ENCODE data around the gene ZFPM1. TPM values are rescaled to one million over a fixed set of nuclear protein-coding genes. Genes with fewer than 3 reads are reported as not detected.

Gene ZFPM1
- polyA plus RNA-seq, 4 donors = 2.3 to 5.3 (median 3.2) TPM

DNA sequence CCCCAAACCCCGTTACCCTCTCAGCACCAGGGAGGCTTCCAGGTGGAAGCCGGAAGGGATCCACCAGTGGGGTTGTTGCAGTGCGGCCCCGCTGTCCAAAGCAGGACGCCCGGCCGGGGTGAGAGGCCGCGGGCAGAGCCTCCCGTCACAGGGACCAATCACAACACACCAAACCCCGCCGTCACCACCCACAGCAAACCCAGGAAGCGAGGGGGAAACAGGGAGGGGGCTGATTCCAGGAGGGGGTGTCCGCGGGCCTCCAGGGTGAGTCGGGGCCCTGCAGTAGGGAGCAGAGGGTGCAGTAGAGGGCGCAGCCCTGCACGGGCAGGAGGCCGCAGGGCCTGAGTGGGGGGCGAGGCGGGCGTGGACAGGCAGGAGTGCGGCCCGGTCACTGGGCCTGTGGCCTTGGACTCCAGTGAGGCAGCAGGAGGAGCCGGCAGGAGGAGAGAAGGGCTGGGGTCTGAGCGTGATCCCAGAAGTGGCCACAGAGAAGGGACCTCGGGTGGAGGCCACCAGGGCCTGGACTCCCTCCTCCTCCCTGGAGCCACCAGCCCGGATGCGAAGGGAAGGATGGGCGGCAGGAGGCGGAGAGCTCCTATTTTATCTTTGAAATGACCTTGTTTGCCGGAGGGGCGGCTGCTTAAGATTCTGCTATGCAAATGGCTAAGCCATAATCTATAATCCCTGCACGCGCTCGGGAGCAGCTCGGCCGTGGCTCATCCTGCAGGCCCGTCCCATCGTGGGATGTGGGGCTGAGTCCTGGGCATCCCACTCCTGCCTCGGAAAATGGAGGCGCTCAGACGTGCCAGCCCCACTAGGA is 41.5 kb downstream of the ZFPM1 start:
- DNase-seq (ENCODE audit: low read depth in 4 of 4, low spot score in 3 of 4) = no peak

DNA sequence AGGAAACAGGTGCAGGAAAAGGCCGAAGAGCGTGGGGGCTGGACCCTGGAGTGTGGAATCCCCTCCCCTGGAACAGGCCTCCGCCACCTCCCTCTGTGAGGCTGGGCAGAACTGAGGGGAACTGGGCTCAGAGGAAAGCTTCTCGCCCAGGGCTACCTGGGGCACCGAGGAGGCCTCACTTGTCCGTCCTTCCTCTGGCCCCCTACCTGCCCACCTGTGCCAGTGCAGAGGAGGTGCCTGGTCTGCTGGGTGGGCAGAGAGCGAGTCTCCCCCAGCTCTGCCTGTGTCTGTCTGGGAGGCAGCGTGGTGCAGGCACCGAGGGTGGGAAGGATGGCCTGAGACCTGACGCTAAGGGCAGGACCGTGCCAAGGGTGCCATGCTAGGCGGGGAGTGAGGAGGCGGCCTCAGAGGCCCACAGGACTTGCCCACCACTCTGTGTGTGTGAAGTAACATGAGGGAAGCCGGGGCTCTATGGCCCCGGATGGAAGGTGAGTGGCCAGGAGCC is 42.2 kb downstream of the ZFPM1 start:
- DNase-seq (ENCODE audit: low read depth in 4 of 4, low spot score in 3 of 4) = no peak

DNA sequence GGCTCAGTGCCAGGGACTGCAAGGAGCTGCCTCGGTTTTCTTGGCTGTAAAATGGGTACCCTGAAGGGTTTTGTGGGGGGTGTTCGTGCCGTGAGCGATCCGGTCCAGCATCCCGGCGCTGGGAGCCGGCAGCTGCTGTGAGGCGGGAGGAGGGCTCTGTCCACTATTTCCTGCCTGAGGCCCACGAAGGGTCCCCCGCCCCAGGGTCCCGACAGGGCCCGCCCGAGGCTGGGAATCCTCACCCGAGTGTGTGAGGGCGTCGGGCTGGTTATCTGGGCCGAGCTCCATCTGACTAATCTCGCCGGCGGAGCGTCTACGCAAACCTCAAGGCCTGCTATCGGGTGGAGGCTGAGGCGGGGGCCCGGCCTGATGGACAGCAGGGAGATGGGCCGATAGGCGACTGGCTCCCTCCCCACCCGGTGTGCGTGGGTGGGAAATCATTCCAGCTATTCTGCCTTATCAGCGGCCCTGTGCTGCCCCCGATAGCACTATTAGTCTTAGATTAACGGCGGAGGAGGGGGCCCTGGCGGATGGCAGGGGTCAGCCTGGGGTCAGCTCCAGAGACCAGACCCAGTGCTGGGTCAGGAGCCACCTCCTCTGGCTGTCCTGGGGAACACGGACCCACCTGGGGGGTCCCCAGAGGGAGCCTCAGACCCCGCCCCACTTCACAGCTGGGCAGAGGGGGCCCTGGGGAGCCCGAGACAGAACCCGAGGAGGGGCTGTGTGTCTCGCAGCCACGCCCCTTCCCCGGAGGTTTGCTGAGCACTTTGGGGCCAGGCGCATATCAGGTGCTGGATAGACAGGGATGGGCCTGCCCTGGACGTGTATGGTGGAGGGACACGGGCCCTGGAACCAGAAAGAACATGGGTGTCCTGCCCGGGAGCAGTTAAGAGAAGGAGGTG is 44.7 kb downstream of the ZFPM1 start:
- no peak for DNase-seq (ENCODE audit: low read depth in 4 of 4, low spot score in 3 of 4)

DNA sequence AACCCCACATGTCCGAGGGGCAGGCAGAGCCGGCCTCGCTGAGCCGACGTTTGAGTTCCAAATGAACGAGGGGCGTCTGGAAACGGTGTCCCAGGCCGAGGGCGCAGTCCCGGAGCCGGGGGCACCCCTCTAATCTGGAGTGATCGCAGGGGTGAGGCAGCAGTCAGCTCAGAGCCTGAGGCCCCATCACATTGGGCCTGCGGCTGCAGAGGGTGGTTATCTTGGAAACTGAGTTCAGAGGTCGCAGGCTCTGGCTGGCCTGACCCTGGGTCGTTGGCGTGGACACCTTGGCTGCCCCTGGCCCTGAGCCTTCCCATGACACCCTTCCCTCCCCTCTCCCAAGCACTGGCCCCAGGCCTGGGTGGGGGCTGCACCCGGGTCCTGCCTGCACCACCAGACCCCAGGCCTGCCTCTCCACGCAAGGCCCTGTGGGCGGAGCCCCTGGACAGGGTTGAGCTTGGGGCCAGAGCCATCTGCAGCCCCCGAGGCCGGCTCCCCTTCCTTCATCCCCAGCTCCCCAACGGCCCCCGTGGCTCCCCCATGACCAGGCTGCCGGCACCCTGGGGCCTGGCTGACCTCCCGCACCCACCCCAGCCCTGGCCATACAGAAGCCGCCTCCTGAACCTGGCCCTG is 45.6 kb downstream of the ZFPM1 start:
- no peak for DNase-seq (ENCODE audit: low read depth in 4 of 4, low spot score in 3 of 4)

DNA sequence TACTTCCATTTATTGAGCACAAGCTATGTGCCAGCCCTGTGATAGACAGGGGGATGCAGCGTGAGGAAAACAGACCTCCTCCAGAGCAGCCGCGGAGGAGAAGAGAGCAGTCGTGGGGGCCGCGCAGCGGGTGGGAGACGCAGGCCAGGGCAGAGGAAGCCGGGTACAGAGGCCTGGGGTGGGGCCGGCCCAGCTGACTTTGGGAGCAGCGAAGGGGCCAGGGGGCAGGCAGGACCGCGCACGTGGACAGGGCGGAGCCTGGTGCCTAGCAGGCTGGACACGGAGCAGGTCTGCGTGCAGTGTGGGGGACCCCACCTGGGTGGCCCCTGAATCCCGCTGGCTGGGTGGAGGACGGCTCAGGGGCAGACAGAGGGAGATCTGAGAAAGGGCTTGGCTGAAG is 46.2 kb downstream of the ZFPM1 start:
- DNase-seq (ENCODE audit: low read depth in 4 of 4, low spot score in 3 of 4) = no peak

DNA sequence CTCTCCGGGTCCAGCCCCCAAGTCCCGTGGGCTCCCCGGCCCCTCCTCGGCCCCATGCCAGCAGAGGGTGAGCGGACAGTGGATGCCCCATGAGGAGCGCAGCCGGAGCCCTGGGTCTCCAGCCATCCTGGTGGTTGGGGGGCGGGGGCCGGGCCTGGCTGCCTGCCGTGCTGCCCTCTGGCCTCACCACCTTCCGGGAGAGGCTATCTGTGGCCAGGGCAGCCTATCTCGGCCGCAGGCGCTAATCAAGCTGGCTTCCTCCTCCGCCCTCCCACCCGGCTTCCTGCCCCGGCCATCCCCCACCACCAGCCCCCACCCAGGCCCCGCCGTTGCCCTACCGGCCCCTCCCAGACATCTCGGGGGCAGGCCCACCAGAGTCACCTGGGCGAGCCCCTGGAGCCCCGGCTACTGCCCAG is 46.8 kb downstream of the ZFPM1 start:
- no peak for DNase-seq (ENCODE audit: low read depth in 4 of 4, low spot score in 3 of 4)

DNA sequence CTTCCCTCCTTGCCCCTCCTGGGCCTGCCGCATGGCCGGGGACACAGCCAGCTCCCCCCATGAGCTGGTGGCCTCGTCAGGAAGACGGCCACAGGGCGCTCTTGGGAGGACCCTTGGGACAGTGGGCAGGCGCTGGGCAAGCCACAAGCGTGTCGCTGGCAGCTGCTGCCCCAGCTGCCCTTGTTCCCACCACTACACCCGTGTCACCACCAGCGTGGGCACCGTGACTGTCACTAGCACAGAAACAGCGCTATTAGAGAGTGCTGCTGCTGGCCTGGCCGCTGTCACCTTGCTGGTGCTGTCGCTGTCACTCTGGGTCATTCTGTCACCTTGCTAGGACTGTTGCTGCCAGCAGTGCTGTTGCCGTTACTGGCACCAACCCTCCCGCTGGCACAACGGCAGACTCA is 47.2 kb downstream of the ZFPM1 start:
- no peak for DNase-seq (ENCODE audit: low read depth in 4 of 4, low spot score in 3 of 4)

DNA sequence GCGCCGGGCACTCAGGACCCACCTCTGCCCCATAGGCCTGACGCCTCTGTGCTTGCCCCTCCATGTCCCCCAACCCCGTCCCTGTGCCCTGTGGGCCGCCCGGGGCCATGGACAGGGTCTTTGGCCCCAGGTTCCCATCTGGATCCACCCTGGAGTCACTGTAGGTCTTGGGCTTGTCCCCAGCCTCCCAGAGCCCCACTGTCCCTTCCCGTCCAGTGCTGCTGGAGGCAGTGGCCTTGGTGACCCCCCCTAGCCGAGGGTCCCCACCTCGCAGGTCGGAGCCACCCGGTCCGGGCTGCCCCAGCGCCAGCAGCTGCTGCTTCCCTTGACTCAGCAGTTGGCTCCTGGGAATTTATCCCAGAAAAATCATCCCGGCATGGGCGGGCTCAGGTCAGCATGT is 49.3 kb downstream of the ZFPM1 start:
- DNase-seq (ENCODE audit: low read depth in 4 of 4, low spot score in 3 of 4) = no peak

DNA sequence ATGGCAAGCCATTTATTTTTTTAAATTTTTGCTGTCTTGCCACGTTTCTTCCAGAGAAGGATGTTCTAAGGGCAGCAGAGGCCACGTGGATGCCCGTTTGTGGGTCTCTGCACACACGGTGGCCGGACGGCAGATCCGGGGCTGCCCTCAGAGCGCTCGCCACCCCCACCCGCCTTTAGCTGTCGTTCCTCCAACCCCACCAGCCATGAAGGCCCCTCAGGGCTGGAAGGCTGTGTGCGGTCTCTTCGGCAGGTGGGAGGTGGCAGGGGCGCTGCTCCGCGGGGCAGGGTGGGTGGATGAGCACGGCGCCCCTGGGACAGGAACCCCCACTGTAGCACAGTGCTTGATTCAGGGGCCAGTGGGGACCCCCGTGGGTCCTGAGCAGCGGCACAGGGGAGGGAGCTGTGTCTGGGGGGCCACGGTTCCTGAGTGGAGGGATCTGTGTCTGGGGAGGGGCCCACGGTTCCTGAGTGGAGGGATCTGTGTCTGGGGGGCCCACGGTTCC is 49.7 kb downstream of the ZFPM1 start:
- no peak for DNase-seq (ENCODE audit: low read depth in 4 of 4, low spot score in 3 of 4)

DNA sequence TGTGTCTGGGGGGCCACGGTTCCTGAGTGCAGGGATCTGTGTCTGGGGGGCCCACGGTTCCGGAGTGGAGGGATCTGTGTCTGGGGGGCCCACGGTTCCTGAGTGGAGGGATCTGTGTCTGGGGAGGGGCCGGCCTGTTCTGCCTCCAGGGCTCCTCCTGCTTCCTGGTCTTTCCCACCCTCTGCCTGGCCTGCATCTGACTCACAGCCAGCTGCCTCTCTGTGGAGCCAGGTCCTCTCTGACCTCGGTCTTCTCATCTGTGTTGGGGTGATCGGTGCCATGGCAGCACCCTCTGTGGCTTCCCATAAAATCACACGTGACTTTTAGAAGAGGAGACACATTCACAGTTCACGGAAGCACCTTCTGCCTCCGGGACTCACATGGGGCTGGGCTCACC is 50.3 kb downstream of the ZFPM1 start:
- no peak for DNase-seq (ENCODE audit: low read depth in 4 of 4, low spot score in 3 of 4)

DNA sequence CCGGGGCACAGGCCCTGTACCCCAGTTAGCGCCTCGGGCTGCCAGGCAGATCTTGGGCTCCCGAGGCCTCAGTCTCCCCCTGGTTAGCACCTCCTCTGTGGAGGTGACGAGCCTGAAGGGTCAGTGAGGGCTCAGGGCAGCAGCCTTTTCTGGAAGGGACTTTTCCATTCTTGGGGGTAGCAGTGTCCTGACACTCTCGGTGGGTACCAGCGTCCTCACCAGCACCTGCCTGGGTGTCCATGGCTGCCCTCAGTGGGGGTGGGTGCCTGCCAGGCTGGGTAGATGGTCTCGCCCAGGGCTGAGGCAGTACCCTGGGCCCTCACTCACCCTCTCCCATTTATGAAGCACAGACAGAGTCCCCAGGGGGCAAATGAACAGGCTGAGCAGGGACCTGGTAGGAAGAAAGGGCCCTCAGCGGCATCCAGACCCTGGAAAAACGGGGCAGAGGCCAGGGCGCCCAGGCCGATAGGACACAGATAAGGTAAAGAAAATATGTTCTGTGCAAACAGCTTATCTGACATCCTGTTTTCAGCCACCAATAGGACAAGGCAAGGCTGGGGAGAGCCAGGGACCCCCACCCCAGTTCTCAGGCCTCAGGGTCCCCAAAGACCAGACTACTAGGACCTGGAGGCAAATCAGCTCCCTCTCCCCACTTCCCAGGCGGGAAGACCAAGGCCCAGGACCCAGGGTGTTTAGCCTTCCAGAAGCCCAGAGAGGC is 50.9 kb downstream of the ZFPM1 start:
- no peak for DNase-seq (ENCODE audit: low read depth in 4 of 4, low spot score in 3 of 4)

DNA sequence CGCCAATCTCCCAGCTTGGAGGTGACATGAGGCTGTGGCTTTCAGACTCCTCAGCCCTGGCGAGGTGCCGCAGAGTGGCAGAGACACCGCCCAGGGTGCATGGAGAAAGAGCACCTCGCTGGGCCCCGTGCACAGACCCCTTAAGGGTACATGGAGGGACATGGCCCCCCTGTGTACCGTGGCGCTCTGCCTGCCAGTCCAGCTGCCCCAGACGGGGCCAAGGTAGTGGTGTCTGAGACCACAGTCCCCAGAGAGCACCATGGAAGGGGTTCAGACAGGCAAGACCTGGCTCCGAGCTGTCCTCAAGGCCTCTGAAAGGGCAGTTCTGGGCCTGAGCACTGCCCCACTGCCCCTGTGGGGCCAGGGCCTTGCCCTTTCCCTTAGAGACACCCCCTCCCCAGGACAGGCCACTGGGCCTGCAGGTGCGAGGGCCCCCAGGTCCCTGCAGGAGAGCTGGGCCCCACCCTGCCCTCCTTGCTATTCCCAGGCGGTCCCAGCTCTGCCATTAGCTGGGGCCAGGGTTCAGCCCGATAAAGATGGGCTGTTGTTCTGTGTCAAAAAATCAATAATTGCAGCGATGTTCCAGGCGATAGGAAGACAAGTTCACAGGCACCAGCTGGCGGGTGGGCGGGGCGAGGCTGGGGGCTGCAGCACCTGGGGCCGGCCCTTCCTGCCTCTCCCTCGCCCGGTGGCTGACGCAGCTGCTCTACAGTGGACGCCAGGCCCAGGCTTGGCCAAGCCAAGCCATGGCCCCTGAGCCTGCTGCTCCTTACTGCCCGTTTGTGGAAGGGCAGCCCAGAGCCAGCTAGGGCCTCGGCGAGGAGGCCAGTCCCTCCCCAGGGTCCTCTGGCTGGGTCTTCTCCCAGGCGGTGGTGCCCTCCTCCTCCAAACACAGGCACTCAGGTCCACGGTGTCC is 51.7 kb downstream of the ZFPM1 start:
- no peak for DNase-seq (ENCODE audit: low read depth in 4 of 4, low spot score in 3 of 4)

DNA sequence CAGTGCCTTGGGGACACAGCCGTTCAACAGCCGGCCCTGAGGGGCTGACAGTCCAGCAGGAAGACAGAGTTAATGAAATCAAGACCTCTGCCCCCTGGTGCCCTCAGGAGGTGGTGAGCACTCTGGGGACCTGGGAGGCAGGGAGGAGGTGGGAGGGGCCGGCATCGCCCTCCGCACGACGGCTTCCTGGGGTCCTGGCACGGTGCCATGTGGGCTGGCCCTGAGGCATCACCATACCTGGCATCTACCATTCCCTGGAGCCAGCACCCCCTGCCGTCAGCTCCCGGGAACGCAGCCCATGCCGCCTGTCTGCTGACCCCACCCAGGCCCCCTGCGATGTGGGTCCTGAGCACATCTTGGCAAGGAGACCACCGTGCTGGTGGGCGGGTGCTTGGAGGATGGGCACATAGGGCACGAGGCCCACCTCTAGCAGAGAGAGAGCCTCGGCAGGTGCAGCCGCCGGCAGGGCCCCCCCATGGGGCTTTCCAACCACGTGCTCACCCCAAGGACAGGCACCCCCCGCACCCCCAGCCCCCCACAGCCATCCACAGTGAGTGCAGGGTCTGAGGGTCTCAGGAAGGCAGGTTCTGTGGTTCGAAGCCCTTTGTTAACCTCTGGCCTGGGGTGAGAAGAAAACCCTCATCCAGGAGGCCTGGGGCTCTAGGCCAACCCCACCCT is 52.5 kb downstream of the ZFPM1 start:
- DNase-seq (ENCODE audit: low read depth in 4 of 4, low spot score in 3 of 4) = peak in 1 of 4 donors; percentile 19

DNA sequence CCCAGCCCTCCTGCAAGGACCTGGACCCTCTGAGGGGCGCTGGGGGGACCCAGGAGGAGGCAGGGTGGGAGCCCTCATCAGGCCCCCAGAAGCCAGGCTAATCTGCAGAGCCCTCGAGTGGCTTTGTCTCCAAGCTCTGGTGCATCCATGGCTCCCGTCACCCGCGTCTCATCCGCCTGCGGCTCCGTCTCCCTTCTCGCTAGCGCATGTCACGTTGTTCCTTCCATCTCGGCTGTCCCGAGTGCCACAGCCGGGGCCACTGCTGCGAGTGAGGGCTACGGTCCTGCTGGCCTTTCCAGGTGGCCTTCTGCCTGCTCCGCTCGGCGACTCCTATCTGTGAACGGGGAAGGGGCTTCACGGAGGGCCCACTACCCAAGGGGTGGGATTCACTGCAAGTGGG is 53.6 kb downstream of the ZFPM1 start:
- DNase-seq (ENCODE audit: low read depth in 4 of 4, low spot score in 3 of 4) = no peak

DNA sequence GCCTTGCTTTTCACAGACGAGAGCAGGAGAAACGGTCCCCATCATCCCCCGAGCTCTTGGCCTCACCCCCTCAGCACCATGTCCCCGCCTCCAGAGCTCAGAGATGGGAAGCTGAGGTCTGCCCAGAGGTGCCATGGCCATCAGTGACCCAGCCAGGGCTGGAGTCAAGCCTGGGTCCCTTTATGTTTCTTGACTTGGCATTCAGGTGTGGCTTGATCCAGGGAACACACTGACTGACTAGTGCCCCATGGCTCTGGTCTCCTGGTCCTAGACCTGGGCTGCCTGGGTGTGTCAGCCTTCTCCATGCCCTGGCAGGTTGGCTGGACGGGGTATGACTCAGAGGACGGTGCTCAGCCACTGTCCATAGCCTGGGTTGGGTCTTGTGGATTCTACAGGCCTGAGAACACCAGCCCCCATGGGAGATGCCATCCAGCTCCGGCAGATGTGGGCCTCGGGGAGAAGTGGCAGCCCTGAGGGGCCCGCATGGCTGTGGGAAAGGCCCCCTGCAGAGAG is 54.2 kb downstream of the ZFPM1 start:
- no peak for DNase-seq (ENCODE audit: low read depth in 4 of 4, low spot score in 3 of 4)

DNA sequence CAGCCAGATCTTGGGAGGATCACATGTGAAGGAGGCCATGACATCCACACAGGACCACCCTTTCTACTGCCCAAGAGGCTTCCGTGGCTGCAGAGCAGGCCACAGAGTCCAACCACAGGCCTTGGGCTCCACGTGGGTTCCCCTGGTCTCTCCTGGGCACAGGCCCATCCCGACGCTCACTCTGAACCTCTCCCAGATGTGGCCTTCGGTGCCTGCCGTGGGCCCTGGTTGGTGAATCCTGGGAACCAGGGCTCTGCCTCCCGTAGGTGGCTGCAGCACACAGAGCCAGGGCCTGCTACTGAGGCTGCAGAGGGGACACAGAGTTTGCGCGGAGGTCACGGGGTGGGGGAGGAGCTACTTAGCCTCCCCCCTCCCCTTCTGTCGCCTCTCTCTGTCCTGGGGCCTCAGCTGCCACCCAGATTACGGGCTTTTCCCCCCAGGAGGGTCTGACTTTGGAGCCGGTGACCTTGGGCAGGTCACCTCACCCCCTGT is 55.3 kb downstream of the ZFPM1 start:
- no peak for DNase-seq (ENCODE audit: low read depth in 4 of 4, low spot score in 3 of 4)

DNA sequence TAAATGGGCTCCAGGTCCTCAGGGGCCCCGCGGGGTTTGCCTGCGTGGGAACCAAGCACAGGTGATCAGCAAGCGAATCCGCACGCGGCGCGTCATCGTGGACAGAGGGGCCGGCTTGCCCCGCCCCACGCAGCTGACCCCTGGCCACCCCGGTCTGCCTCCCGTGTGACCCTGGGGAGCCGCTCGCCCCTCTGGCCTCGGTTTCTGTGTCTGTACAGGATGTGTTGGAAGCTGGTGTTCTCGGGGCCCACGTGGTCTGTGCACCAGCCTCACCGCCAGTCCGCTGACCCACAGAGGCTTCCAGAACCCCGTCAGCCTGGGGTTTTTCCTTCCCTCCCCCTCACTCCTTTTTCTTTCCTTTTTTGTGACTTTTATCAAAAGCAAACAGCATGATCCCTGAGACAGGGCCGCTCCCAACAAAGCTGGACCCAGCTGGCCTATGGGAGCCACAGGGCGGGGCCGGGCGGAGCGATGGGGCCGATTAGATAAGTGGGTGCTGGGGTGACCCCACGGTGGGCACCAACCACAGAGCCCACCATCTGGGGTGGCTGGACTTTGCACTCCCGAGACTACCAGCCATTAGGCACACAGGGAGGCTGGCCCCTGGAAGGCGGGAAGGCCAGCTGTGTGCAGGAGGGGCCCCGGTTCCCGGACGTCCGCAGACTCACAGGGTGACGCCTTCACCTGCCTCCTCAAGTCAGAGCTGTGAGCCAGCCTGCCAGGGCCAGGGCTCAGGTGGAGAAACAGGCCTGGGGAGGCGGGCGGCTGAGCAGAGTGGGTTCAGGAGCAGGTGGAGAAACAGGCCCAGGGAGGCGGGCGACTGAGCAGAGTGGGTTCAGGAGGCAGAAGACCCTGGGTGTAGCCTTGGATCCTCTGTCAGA is 56.0 kb downstream of the ZFPM1 start:
- DNase-seq (ENCODE audit: low read depth in 4 of 4, low spot score in 3 of 4) = no peak
